Keratinocyte (primary cell): Measurements from ENCODE around the gene MAML2.

Source experiments
- EZH2 ChIP-seq: IDR thresholded peaks from one replicate; pipeline ENCODE4 v1.6.1; 2012; ENCODE audit warnings: inconsistent platforms, mild to moderate bottlenecking, low read length, moderate library complexity
- TF ChIP-seq, protein P1 (sequence below), 3 experiments: IDR thresholded peaks in 1 of 3; conservative IDR thresholded peaks in 1 of 3; optimal IDR thresholded peaks in 1 of 3; 2 replicates in 2 of 3; 3 replicates in 1 of 3; pipeline versions ENCODE3 to v1.5.1; 2011; ENCODE audit warnings: low read length in 3 of 3, mild to moderate bottlenecking in 3 of 3, moderate library complexity in 2 of 3, control low read depth in 1 of 3, inconsistent platforms in 1 of 3; ENCODE audit not compliant: insufficient read depth in 2 of 3; ENCODE audit errors: extremely low read depth in 1 of 3

- TF ChIP-seq, protein P1, sequence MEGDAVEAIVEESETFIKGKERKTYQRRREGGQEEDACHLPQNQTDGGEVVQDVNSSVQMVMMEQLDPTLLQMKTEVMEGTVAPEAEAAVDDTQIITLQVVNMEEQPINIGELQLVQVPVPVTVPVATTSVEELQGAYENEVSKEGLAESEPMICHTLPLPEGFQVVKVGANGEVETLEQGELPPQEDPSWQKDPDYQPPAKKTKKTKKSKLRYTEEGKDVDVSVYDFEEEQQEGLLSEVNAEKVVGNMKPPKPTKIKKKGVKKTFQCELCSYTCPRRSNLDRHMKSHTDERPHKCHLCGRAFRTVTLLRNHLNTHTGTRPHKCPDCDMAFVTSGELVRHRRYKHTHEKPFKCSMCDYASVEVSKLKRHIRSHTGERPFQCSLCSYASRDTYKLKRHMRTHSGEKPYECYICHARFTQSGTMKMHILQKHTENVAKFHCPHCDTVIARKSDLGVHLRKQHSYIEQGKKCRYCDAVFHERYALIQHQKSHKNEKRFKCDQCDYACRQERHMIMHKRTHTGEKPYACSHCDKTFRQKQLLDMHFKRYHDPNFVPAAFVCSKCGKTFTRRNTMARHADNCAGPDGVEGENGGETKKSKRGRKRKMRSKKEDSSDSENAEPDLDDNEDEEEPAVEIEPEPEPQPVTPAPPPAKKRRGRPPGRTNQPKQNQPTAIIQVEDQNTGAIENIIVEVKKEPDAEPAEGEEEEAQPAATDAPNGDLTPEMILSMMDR (optimal IDR thresholded peaks at IDR 0.05 in 1 of 3, IDR thresholded peaks at IDR 0.05 in 1 of 3, conservative IDR thresholded peaks at IDR 0.05 in 1 of 3; ENCODE audit: extremely low read depth in 1 of 3, insufficient read depth in 2 of 3, low read length in 3 of 3), result no peak
- no peak for TF ChIP-seq EZH2
Observed at GRCh38 chr11:96376796-96377195, 33.8 kb upstream of the MAML2 start.
